AG10803 (cell line): ENCODE data around the gene ZNF117.

Experiments
- DNase-seq: peaks from one replicate; pipeline ENCODE4 v3.0.0; 2010; ENCODE audit warnings: low read depth
- H3K4me3 ChIP-seq: 2 replicates; pipeline ENCODE4 v1.5.1; 2011; ENCODE audit warnings: mild to moderate bottlenecking, low read length, control low read depth
- TF ChIP-seq, protein P1 (sequence below): conservative IDR thresholded peaks from 2 replicates; pipeline ENCODE4 v1.5.1; 2011; ENCODE audit warnings: mild to moderate bottlenecking, low read length, control low read depth, inconsistent platforms

Gene ZNF117

DNA sequence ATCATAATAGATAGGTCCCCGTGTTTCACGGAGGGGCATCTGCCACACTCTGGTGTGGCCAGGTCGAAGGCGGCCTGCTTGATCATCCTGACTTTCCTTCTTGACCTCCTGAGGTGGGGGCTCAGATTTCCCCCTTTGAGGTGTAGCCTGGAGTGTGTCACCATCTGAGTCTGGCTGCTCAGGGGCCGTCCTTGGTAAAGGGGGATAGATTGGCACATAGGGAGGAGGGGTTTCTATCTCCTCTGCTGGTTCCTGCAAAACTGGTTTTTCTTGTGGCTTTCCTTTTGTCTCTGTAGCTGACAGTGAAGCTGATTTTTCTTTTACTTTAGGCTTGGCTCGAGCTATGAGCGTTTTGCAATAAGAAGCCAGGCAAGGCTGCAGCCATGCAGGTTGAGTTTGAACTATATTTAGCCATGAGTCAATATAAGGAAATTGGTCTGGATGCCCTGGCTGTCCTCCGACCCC is 7.1 kb upstream of the ZNF117 start:
- TF ChIP-seq, protein P1, sequence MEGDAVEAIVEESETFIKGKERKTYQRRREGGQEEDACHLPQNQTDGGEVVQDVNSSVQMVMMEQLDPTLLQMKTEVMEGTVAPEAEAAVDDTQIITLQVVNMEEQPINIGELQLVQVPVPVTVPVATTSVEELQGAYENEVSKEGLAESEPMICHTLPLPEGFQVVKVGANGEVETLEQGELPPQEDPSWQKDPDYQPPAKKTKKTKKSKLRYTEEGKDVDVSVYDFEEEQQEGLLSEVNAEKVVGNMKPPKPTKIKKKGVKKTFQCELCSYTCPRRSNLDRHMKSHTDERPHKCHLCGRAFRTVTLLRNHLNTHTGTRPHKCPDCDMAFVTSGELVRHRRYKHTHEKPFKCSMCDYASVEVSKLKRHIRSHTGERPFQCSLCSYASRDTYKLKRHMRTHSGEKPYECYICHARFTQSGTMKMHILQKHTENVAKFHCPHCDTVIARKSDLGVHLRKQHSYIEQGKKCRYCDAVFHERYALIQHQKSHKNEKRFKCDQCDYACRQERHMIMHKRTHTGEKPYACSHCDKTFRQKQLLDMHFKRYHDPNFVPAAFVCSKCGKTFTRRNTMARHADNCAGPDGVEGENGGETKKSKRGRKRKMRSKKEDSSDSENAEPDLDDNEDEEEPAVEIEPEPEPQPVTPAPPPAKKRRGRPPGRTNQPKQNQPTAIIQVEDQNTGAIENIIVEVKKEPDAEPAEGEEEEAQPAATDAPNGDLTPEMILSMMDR: no peak
- H3K4me3 ChIP-seq: no peak overlapping the region
- peak; percentile 32 for DNase-seq

DNA sequence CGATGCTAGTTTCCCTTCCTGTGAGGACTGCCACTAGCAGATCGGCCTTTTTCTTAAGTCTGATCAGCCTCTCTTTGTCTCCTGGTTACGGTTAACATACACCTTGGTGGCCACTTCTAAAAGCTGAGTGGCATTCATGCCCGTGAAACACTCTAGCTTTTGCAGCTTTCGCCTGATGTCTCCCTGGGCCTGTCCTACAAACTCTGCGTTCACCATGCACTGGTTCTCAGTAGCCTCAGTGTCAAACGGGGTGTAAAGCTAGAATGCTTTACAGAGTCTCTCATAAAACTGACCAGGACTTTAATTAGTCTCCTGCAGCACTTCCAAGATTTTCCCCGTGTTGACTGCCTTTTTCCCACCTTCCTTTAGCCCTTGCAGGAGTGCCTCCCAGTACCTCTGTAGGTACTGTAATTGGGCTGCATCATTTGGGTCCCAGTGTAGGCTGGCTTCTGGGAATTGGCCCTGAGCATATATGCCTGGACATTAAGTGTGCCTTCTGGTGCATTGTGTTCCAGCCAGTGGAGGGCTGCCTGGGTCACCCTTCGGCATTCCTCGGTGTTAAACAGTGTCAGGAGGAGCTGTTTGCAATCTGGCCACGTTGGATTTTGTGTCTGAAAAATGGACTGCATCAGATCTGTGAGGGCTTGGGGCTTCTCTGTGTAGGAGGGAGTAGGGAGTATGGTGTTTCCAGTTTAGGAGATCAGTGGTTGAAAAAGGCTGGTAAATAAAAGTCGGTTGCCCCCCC is 6.5 kb upstream of the ZNF117 start:
- no peak for DNase-seq
- TF ChIP-seq, protein P1: no peak
- H3K4me3 ChIP-seq: no peak overlapping the region

DNA sequence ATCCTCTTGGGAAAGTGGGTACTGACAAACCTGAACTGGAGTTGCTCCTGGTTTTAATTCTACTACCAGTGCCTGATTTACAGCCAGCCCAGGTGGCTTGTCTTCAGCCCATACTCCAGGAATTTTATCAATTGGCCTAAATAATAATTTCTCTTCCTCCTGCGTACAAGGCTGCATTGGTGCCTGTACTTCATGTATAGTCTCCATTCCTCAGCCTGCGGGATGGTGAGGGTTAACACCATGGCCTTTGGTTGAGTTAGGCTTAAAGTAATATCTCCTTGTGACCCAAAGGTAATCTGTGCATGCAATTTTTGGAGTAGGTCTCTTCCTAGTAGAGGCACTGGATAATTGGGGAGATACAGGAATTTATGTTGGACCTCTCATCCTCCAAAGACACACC is 5.5 kb upstream of the ZNF117 start:
- H3K4me3 ChIP-seq: no peak overlapping the region
- TF ChIP-seq, protein P1: no peak
- DNase-seq: no peak

DNA sequence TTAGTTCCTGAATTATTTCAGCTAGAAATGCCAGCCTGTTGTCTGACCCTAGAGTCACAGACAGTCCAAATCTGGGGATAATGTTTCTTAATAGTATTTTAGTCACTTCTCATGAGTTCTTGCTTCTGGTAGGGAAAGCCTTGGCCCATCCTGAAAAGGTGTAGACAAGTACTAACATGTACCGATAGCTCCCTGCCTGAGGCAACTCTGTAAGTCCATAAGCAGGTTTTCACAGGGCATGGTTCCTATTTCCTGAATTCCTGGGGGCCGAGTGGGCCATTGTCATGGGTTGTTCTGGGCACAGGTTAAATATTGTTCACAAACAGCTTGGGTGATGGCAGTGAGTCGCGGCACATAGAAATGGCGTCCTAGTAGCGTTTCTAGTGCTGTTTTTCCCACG is 3.1 kb upstream of the ZNF117 start:
- H3K4me3 ChIP-seq: no peak overlapping the region
- no peak for DNase-seq
- TF ChIP-seq, protein P1: no peak

DNA sequence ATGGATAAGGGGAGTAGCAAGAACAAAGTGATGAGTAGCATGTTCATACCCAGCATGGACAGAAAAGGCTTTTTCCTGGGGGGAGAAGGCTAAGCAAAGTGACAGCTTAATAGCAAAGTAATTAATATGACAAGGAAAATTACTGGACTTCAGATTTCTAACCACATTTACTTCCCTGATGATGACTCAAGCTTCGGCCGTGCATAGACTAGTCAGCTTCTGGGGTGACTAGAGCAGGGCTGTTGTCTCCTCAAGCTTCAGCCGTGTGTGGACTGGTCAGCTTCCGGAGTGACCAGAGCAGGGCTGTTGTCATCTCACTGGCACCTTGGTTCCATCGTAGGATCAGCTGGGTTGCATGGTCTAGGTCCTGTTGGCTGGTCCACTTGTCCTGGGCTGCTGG is 2.1 kb upstream of the ZNF117 start:
- TF ChIP-seq, protein P1: no peak
- no peak overlapping the region for H3K4me3 ChIP-seq
- no peak for DNase-seq

DNA sequence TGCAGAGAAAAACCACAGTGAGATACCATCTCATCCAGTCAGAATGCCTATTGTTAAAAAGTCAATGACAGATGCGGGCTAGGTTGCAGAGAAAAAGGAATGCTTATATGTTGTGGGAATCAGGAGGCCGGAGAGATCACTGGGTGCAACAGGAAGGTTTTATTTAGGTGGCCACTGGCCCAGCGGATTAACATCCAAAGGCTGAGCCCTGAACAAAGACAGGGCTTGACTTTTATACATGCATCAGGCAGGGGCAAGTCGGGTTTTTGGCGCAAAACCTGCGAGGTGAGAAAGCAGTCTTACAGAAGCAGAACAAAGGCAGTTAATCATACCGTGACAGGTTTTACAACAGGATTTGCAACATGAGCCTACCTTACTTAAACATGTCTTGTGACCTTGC is 620 bp downstream of the ZNF117 start:
- TF ChIP-seq, protein P1: no peak
- H3K4me3 ChIP-seq: no peak overlapping the region
- DNase-seq: no peak

DNA sequence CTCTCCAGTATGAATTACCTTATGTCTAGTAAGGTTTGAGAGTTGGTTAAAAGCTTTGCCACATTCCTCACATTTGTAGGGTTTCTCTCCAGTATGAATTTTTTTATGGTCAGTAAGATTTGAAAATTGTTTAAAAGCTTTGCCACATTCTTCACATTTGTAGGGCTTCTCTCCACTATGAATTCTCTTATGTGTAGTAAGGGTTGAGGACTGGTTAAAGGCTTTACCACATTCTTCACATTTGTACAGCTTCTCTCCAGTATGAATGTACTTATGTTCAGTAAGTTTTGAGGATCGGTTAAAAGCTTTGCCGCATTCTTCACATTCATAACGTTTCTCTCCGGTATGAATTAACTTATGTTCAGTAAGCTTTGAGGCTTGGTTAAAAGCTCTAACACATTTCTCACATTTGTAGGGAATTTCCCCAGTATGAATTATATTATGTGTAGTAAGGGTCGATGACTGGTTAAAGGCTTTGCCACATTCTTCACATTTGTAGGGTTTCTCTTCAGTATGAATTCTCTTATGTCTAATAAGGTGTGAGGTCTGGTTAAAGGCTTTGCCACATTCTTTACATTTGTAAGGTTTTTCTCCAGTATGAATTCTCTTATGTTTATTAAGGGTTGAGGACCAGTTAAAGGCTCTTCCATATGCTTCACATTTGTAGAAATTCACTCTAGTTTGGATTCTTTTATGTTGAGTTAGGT is 12.2 kb downstream of the ZNF117 start:
- no peak overlapping the region for H3K4me3 ChIP-seq
- no peak for DNase-seq
- TF ChIP-seq, protein P1: no peak
